HG03039 (cell line): ENCODE measurements around the gene CEACAM20.
"Not testable (repeated sequence)": the region's sequence is repeated elsewhere in the genome, so short reads cannot be mapped to it uniquely, and the experiment has no call there.

ENCODE experiments used
- ATAC-seq: cut with Tn5 transposase; IDR thresholded peaks from one replicate; pipeline ENCODE4 v1.9.1; 2021; ENCODE audit warnings: mild to moderate bottlenecking, moderate library complexity; ENCODE audit not compliant: unreplicated experiment

CEACAM20 gene

DNA sequence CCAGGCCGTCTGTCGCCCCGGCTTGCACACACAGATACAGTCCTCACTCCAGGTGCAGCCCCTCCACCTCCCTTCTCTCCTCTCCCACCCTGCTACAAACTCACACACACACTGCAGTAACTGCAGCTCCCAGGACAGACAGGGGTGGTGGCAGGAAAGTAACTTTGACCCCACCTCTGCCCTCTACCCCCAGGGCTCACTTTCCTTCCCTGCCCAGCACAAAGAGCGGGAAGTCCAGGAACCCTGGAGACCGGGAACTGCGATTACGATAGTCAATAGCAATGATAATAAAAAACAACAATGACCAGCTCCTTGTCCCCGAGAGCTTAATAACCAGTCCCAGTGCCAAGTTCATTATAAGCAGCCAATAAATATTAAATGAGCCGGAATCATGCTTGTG, at the start of gene CEACAM20:
TSS of gene CEACAM20 (minus strand) at position 140 of the 400 bp plus-strand sequence. CDS start 166 bp downstream, outside the sequence.
- no peak for ATAC-seq

DNA sequence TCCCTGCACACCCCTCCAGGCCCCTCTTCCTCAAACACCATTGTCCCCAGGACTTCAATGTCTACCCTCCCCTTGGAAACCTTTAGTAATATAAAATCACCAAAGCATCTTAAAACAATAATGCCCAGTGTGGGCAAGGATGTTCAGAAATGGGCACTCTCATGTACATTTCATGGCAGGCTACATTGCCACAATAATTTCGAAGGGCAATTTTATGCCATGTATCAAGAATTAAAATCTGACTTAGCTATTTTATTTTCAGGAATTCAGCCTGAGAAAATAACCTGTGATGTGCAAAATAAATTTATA, 48.0 kb upstream of the CEACAM20 start:
- no peak for ATAC-seq

DNA sequence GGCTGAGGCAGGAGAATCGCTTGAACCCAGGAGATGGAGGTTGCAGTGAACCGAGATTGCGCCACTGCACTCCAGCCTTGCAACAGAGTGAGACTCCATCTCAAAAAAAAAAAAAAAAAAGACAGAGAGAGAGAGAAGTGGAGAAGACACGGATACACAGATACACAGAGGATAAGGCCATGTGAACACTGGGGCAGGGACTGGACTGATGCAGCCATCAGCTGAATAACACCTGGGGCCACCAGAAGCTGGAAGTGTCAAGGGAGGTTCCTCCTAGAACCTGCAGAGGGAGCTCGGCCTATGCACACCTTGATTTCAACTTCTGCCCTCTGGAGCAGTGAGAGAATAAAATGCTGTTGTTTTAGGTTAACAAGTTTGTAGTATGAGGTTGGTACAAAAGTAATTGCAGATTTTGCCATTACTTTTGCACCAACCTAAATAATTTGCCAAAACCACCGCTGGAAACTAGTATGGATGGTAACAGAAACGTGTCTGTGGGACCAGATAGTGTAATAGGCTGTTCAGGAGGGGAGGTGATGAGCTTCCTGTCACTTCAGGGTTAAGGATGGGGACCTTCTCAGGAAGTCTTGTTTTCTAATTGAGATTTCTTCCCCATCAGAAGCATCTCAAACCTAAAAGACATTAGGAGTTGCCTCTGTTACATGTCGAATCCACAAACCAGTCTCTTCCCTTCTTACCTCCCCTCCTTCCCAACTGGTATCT, 47.5 kb upstream of the CEACAM20 start:
- ATAC-seq, result no peak

DNA sequence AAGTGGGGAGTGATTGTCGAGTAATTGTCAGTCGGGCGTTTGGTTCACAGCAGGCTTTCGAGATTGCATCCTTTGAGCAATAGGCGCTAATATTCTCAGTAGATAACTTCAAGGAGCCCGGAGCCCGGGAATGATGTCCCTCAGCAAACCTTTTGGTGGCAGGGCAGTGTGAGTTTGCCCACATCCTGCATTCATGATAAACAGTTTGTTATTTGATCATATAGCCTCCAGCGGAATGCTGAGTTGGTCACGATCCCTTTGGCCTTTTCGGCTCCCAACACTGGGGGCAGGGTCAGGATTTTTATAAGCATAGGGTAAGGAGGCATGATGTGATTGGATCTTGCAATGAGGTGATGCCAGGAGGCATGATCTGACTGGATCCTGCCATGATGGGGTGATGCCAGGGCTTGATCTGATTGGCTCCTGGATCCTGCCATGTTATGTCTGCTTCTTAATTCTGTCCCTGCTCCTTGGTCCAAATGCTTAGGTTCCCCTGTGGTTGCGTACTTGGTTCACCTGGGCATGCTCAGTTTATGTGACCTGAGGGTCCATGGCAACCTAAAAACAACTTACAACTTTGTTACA, 45.7 kb upstream of the CEACAM20 start:
- ATAC-seq, result no peak

DNA sequence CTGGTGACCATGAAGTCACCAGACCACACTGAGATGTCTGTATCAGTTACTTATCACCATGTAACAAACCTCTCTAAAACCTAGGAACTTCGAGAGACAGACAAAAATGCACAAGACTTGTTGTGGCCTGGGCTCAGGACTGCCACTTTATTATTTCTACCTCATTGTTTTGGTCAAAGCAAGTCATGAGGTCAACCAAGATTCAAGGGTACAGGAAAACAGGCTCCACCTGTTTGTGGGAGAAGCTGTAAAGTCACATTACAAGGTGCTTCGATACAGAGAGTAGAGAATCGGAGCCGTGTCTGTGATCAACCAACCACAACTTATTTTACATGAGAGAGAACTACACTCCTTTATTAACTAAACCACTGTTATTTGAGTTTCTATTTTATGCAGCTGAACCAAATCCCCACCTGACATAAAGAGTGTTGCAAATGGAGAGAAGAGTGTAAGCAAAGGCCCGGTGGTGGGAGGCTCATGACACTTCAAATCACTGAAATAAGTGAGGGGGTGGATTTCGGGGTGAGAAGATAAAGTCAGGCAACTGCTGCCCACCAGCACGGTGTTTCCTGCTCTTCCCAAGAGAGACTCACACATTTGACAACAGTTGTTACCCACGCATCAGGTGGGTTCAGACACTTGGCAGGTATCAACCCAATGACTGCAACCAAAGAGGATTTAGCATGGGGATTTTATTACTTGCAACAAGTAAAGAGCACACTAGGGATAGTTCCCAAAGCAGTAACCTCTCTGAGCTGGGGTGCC, 44.9 kb upstream of the CEACAM20 start:
- ATAC-seq, result no peak

DNA sequence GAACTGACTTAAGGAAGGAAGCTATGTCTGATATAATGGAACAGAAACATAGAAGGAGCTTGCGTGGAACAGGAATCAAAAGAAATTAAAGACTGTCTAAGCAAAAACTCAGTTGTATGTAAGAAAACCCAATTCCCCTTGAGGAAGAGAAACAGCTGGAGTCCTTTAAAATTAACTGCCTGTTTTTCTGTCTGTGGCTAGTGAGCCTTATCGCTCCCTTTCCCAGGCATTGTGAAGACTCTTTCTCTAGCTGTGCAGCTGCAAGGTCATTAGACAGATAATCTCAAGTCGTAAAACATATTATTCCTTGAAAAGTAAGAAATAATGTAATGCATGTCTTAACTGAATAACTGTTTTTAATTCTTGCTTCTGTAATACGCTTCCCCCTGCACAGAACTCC, 44.2 kb upstream of the CEACAM20 start:
- no peak for ATAC-seq

DNA sequence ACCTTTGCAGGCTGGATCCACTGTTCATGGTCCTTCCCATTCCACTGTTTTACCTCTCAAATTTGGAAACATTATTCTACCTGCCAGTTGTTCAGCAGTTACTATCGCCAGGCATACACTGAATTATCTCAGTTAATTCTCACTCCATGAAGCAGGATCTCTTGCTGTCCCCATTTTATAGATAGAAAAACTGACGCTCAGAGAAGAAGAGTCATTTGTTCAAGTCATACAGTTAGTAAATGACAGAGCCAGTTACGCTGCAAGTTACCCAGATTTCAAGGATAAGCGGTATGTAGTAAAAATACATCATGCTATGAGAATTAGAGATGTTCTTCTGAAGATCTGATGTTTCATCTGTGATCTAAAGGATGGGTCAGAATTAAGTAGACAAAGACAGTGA, 43.7 kb upstream of the CEACAM20 start:
- no peak for ATAC-seq

DNA sequence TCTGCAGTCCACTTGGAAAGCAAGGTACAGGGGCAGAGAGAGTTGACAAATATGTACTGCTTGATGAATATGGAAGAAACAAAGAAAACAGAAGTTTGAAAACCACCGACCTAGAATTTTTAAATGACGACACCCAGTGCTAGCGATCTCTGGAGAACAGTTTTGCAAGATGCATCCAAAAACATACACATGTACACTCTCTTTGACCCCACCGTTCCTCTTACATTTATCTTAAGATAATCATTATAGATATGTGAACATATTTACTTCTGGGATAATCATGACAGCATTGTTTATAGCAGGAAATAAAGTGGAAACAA, 43.1 kb upstream of the CEACAM20 start:
- ATAC-seq, result no peak

DNA sequence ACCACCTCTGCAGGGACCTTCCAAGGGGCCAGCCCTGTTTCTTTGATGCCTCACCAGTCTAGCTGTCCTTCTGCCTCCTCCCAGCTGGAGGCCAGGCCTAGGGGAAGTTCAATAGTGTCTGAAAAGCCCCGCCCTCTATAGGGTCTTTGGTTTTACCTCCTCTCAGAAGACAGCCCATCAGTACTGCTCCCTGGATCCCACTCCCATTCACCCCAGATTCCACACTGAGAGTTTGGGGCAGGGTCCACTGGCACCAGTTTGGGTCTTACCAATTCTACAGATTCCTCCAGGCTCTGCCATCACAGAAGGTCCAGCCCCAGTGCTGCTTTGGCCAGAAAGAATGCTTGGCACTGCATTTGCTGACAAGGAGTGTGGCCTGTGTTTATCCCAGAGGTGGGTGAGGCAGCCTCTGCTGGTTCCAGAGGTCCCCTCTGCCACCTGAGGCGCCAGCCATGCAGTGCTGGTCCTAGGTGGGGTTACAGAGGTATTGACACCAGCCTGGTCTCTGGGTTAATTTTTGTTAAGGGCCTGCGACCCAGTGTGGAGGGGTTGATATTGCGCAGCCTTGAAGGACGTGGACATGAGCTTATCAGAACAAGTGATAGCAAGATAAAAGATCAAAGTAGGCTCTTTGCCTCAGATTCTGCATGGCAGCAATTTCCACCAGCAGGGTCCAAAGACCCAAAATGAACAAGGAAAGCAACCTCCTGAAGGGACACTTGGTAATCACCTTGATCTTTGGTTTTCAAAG, 42.5 kb upstream of the CEACAM20 start:
- no peak for ATAC-seq

DNA sequence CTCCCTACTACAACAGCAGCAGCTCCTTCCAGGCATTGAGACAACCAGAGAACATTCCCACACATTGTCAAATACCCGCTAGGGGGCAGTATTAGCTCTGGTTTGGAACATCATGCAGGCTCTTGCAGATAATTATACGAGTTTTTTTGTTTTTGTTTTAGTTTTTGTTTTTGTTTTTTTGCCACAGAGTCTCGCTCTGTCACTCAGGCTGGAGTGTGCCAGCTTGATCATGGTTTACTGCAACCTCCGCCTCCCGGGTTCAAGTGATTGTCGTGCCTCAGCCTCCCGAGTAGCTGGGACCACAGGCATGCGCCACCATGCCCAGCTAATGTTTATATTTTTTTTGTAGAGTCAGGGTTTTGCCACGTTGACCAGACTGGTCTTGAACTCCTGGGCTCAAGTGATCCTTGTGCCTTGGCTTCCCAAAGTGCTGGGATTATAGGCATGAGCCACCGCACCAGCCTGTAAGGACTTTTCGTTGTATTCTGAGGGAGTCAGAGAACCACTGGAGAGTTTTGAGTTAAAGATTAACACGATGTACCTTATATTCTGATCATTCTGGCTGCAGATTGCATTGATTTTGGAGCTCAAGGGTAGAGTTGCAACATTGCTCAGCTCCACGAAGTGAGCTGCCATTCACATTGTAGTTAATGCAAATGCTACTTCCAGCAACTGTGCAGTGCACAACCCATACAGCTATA, 41.7 kb upstream of the CEACAM20 start:
- no peak for ATAC-seq

DNA sequence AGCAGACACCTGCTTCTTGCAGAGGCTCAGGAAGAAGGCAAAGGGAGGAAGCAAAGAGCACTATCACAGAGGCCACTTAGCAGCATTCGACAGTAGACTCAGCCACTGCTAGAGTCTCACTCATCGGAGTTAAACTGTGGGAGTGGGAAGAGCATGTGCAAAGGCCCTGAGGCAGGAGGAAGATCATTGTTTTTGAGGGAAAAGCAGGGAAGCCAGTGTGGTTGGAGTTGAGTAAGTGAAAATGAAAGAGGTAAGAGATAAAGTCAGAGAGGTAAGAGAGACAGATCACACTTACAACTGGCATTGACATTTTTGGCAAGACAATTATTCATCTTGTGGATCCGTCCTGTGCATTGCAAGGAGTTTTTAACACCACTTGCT, 41.1 kb upstream of the CEACAM20 start:
- ATAC-seq, result no peak

DNA sequence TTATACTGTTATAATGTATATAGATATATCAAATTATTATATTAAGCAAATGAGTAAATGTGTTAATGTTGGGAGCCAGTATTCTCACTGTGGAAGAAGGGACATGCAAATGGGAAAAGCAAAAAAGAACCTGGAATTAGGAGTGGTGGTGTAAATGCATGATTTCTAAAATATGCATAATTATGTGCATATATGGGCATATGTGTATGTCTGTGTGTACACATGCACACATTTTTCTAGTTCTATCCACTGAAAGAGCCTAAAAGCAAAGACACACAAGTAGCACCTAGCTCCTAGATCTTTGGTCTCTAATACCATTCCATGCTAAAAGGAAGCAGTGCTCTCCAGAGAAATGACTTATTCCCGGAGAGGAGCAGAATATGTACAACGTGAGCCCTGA, 38.3 kb upstream of the CEACAM20 start:
- no peak for ATAC-seq

DNA sequence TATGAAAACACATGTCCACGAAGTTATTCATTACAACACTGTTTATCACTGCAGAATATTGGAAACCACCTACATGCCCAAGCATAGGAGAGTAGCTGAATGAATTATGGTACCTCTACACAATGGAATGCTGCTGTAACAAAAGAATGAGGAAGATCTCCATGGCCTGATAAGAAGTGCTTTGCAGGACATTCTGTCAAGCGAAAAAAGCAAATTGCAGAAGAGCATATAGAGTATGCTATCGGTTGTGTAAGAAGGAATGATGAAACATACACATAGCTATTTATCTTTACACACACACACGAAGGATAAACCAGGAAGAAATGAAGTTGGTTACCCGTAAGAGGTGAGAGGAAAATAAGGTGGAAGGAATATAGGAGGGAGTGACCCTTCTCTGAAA, 37.5 kb upstream of the CEACAM20 start:
- no peak for ATAC-seq

DNA sequence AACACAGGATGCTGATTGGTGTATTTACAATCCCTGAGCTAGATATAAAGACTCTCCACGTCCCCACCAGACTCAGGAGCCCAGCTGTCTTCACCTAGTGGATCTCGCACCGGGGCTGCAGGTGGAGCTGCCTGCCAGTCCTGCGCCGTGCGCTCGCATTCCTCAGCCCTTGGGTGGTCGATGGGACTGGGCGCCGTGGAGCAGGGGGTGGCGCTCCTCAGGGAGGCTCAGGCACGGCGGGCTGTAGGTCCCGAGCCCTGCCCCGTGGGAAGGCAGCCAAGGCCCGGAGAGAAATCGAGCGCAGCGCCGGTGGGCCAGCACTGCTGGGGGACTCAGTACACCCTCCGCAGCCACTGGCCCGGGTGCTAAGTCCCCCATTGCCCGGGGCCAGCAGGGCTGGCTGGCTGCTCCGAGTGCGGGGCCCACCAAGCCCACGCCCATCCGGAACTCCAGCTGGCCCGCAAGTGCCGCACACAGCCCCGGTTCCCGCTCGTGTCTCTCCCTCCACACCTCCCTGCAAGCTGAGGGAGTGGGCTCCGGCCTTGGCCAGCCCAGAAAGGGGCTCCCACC, 33.7 kb upstream of the CEACAM20 start:
- ATAC-seq, result not testable (repeated sequence)

DNA sequence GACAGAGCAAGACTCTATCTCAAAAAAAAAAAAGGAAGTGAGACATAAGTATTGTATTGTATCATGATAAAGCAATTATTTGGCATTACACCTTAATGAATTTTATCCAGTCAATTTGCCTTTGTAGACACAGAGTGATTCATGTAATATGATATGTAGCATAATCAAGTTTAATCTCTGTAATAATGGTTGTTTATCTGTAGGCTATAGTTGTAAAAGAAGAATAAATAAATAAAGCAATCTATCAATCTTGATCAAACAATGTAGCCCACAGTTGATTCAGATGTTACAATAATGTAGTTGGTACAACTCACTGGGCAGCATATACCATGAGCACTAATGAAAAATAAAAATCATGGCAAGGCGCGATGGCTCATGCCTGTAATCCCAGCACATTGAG, 28.5 kb upstream of the CEACAM20 start:
- ATAC-seq, result no peak

DNA sequence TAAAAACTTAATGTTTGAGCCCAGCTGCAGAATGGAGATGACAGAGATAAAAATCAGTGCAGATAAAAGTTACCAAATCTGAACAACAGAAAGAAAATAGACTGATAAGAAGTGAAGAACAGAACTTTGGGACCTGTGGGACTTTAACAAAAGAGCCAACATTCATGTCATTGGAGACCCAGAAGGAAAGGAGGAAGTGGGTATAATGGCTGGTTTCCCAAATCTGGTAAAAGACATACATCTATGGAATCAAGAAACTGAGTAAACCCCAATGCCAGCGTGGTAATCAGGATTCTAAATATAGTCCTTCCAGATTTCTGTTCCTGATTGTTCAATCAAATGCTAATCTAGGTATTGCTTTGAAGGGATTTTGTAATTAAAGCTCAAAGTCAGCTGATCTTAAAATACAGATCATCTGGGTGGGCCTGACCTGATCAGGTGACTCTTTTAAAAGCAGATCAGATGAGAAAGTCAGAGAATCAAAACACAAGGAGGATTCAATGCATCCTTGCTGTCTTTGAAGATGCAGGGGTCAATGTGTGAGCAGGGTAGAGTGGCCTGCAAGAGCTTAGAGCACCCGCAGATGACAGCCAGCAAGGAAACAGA, 25.3 kb upstream of the CEACAM20 start:
- no peak for ATAC-seq

DNA sequence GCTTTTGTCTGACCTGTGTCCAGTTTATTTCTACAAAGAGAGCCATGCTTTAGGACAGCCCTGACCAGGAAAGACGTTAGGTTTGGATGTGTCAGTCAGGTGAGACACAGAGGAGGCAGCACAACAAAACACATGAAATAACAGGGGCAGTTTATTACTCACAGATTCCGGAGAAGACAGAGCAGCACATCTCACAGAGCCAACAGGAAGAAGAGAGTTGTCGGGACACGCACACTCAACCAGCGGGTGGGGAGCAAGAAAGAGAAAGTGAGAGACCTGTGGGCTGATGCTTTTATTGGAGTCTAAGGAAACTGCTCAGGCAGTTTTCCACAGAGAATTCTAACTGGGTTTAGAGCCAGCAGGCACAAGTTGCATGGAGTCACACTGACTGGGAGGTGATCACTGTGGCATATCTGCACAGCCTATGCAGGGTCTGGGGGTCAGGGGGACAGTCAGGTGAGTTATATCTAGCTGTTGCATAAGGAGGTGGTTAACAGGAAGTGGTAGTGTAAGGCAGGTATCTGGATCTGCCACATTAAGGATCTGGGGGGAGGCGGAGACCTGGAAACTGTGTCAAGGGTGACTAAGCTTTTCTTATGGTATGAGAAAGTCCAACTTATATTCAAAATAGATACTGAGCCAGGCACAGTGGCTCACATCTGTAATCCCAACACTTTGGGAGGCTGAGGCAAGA, 24.1 kb upstream of the CEACAM20 start:
- no peak for ATAC-seq

DNA sequence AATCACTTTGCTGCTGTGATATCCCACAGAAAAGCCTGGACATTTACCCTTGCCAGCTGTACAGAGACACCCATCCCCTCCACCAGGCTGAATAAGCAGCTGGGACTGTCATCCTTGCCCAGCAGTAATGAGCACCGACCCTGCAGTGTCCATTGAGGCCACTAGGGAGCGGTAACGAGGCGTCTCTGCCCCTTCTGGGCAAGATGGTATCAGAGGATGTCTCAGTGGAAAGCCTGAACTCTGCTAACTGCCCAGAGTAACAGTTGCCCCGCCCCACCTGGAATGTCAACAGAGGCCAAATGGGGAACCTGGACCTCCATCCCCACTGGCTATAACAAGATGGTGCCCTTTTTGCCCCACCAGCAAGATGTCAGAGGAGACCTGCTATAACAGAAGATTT, 22.8 kb upstream of the CEACAM20 start:
- ATAC-seq, result no peak

DNA sequence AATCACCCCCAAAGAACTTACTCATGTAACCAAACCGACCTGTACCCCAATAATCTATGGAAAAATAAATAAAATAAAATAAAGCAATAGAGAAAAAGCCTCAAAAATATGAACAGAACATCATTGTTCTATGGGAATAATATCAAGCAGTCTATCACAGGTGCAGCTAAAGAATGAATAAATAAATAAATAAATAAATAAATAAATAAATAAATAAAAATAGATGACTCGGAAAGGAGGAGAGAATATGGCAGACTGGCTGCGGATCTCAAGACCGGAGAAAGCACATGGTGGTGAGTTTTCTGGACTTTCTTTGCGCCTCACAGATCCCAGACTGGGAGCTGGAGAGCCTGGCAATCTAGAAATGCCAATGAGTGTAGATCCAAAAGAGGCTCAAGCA, 22.4 kb upstream of the CEACAM20 start:
- no peak for ATAC-seq

DNA sequence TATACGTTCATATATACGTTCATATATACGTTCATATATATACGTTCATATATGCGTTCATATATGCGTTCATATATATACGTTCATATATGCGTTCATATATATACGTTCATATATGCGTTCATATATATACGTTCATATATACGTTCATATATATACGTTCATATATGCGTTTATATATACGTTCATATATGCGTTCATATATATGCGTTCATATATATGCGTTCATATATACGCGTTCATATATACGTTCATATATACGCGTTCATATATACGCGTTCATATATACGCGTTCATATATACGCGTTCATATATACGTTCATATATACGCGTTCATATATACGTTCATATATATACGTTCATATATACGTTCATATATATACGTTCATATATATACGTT, 21.5 kb upstream of the CEACAM20 start:
- ATAC-seq, result not testable (repeated sequence)
